GM12874 (cell line): Measurements from ENCODE around the gene CDK18.

ENCODE experiments used
- CTCF ChIP-seq: IDR thresholded peaks from 2 replicates; pipeline ENCODE4 v1.5.1; 2011; ENCODE audit warnings: low read depth, mild to moderate bottlenecking, control low read depth, low read length, moderate library complexity; ENCODE audit not compliant: insufficient read depth

CDK18 gene

GRCh38 chr1:205535096-205535495 lies 30.6 kb downstream of the CDK18 start:
- no peak for TF ChIP-seq CTCF

GRCh38 chr1:205535866-205536758 lies 31.6 kb downstream of the CDK18 start:
- no peak for TF ChIP-seq CTCF

GRCh38 chr1:205536759-205537361 lies 32.4 kb downstream of the CDK18 start:
- TF ChIP-seq CTCF, result no peak

- TF ChIP-seq CTCF, result no peak
Measured at GRCh38 chr1:205537386-205538018, 33.0 kb downstream of the CDK18 start.

- TF ChIP-seq CTCF, result no peak
Measured at GRCh38 chr1:205538235-205538840, 33.9 kb downstream of the CDK18 start.

GRCh38 chr1:205541161-205541886 lies 36.9 kb downstream of the CDK18 start:
- no peak for TF ChIP-seq CTCF

- no peak for TF ChIP-seq CTCF
Measured at GRCh38 chr1:205542367-205542766, 37.9 kb downstream of the CDK18 start.
